Pancreas (tissue), 10 donors: ENCODE measurements around the gene TLCD2. TPM values are rescaled to one million over a fixed set of nuclear protein-coding genes. Genes with fewer than 3 reads are reported as not detected.

Experiments used
- ATAC-seq, 4 donors: fragments of 200-7000 bp; cut with Tn5 transposase; one replicate each; pipeline versions ENCODE4 v1.8.0 to v1.9.1; 2020; ENCODE audit warnings: mild to moderate bottlenecking in 4 of 4, moderate library complexity in 4 of 4
- DNase-seq, 6 donors: peaks; one replicate each; pipeline ENCODE4 v3.0.0-alpha.2; 2020
- FAIRE-seq: peaks from 2 replicates; lab custom pipeline; 2012; peaks lifted over from hg19 to GRCh38; lab: Jason Lieb, UNC
- H3K27ac ChIP-seq, 4 donors: fragments of 200-600 bp; sonication (generic); 1 replicate in 3 of 4; 2 replicates in 1 of 4; pipeline versions ENCODE4 v1.5.0 to v1.8.0; 2020
- H3K27me3 ChIP-seq, 4 donors: fragments of 200-600 bp; one replicate each; pipeline ENCODE4 v1.8.0; 2021
- H3K36me3 ChIP-seq, 3 donors: fragments of 200-600 bp; sonication (generic) in 1 of 3; one replicate each; pipeline versions ENCODE4 v1.5.0 to v1.8.0; 2020 to 2021
- H3K4me1 ChIP-seq, 3 donors: fragments of 200-600 bp; one replicate each; pipeline ENCODE4 v1.8.0; 2021
- H3K4me3 ChIP-seq, 4 donors: fragments of 200-600 bp; sonication (generic) in 2 of 4; one replicate each; pipeline versions ENCODE4 v1.5.0 to v1.8.0; 2020 to 2021
- H3K9me3 ChIP-seq, 4 donors: fragments of 200-600 bp; one replicate each; pipeline ENCODE4 v1.8.0; 2021
- WGBS, 2 donors: extraction: QIAGEN DNeasy Blood & Tissue Kit; methylation state at CpG; one replicate each; pipeline ENCODE4 v1.1.7; 2013; 5-methylcytosine and 5-hydroxymethylcytosine counted together
- intact Hi-C, 3 donors: fragments of 100-400 bp; cut with DNase I; formaldehyde crosslinking; loops; one replicate each; pipeline versions ENCODE4 v1.11.1 to v1.14.2; 2022
- polyA plus RNA-seq, 2 donors: library from polyadenylated mRNA; stranded (reverse); fragments of 200-250 nt; gene quantifications; one replicate each; pipeline ENCODE4 v1.2.3, GENCODE V29; 2013
- total RNA-seq, 6 donors: library from RNA; stranded (reverse); fragmentation: NEBNext Ultra II Directional in 4 of 6; extraction: Animal tissue kit (Norgen Biotek cat#: 25700) in 4 of 6; gene quantifications; one replicate each; pipeline versions ENCODE4 v1.2.1 to v1.2.4, GENCODE V29; 2021 to 2023
- TF ChIP-seq, protein P1 (sequence below), 4 donors: fragments of 200-600 bp; sonication (generic) in 3 of 4; IDR thresholded peaks; one replicate each; pipeline versions ENCODE4 v1.5.0 to v1.8.0; 2021; ENCODE audit warnings: antibody characterized with exemption in 4 of 4
- donor health status: healthy with polysubstance abuse.
- donor health status: DM: no; HTN: no; CAD: no; lungs with moderate emphysema.
- donor health status: DM: no; HTN: no; CAD: no.
- donor health status: control.
- donor health status: control.
- donor health status: Bipolar disorder and iron deficiency.
- donor health status: DM: yes; HTN: yes; CAD: no.
- donor health status: DM: no; HTN: no; CAD: no.
- donor health status: DM: no; HTN: no; CAD: no.
- donor health status: DM: yes; HTN: yes; CAD: no.

Gene TLCD2
- total and polyA plus RNA-seq, 8 donors = 0.56 to 2.8 (median 1.4) TPM

GRCh38 chr17:1732833-1733321 lies 22.7 kb upstream of the TLCD2 start:
- no peak for DNase-seq
- Histone ChIP-seq H3K4me3 (no peak overlapping the region), H3K4me1 (peaks cover 0 to 6% (median 0%) of the 10 kb centered on the region in 3 donors), H3K9me3 (no peaks in the 10 kb centered on the region), H3K27me3 (no peaks in the 10 kb centered on the region), H3K27ac (no peak overlapping the region), H3K36me3 (peaks cover 0 to 6% (median 0%) of the 10 kb centered on the region in 3 donors)
- ATAC-seq = no peak
- FAIRE-seq = no peak
- 82 to 89% methylated on average over 11 of the region's 11 CpGs for WGBS, 2 donors
- intact Hi-C loops = no loop called here
- TF ChIP-seq, protein P1, sequence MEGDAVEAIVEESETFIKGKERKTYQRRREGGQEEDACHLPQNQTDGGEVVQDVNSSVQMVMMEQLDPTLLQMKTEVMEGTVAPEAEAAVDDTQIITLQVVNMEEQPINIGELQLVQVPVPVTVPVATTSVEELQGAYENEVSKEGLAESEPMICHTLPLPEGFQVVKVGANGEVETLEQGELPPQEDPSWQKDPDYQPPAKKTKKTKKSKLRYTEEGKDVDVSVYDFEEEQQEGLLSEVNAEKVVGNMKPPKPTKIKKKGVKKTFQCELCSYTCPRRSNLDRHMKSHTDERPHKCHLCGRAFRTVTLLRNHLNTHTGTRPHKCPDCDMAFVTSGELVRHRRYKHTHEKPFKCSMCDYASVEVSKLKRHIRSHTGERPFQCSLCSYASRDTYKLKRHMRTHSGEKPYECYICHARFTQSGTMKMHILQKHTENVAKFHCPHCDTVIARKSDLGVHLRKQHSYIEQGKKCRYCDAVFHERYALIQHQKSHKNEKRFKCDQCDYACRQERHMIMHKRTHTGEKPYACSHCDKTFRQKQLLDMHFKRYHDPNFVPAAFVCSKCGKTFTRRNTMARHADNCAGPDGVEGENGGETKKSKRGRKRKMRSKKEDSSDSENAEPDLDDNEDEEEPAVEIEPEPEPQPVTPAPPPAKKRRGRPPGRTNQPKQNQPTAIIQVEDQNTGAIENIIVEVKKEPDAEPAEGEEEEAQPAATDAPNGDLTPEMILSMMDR (IDR thresholded peaks at IDR 0.05) = no peak

DNA sequence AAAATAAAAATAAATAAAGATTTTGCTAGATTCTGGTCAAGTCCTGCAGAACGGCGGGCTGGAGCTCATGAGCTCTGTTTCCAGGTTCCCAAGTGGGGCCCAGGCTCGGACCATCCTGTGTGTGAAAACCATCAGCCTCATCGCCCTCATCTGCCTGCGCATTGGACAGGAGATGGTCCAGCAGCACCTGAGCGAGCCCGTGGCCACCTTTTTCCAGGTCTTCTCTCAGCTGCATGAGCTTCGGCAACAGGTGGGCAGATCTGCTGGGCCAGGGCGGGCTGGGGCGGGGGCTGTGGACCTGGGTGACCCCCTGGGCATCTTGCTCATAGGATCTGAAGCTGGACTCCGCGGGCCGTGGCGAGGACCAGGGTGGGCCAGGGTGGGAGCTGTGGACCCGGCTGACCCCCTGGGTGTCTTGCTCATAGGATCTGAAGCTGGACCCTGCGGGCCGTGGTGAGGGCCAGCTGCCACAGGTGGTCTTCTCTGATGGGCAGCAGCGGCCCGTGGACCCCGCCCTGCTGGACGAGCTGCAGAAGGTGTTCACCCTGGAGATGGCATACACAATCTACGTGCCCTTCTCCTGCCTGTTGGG lies 22.2 kb upstream of the TLCD2 start:
- H3K27ac ChIP-seq = no peak overlapping the region
- no peak for ATAC-seq
- no peaks in the 10 kb centered on the region for H3K27me3 ChIP-seq
- FAIRE-seq = no peak
- TF ChIP-seq, protein P1 (IDR thresholded peaks at IDR 0.05) = no peak
- peak in 1 of 6 donors; percentile 61 for DNase-seq
- 90 to 92% methylated on average over 20 to 22 of the region's 22 CpGs for WGBS, 2 donors
- H3K36me3 ChIP-seq = peaks cover 0 to 3% (median 3%) of the 10 kb centered on the region in 3 donors
- intact Hi-C loops = no loop called here
- peaks cover 0 to 6% (median 0%) of the 10 kb centered on the region in 3 donors for H3K4me1 ChIP-seq
- no peak overlapping the region for H3K4me3 ChIP-seq
- no peaks in the 10 kb centered on the region for H3K9me3 ChIP-seq

GRCh38 chr17:1731194-1731506 lies 21.0 kb upstream of the TLCD2 start:
- no peak for ATAC-seq

GRCh38 chr17:1730326-1731193 lies 20.4 kb upstream of the TLCD2 start:
- no peak for FAIRE-seq
- Histone ChIP-seq H3K4me3 (no peak overlapping the region), H3K27ac (peak overlapping the region in 3 of 4 donors; percentile 34 to 53 (median 35)), H3K36me3 (peaks cover 0 to 3% (median 0%) of the 10 kb centered on the region in 3 donors), H3K4me1 (peaks cover 0 to 5% (median 0%) of the 10 kb centered on the region in 3 donors), H3K9me3 (no peaks in the 10 kb centered on the region), H3K27me3 (no peaks in the 10 kb centered on the region)
- DNase-seq = peak in 3 of 6 donors; percentile 47 to 82 (median 60)
- TF ChIP-seq, protein P1 (IDR thresholded peaks at IDR 0.05) = no peak
- WGBS, 2 donors = 86 to 87% methylated on average over 40 of the region's 40 CpGs
- peak in 3 of 4 donors; percentile 55 to 65 (median 59) for ATAC-seq
- intact Hi-C loops = no loop called here

More at GRCh38 chr17:1731194-1731506, 21.0 kb upstream of the TLCD2 start:
- 86 to 95% methylated on average over 10 of the region's 10 CpGs for WGBS, 2 donors
- no peaks in the 10 kb centered on the region for H3K27me3 ChIP-seq
- no peaks in the 10 kb centered on the region for H3K9me3 ChIP-seq
- intact Hi-C loops = no loop called here
- H3K4me3 ChIP-seq = no peak overlapping the region
- peak overlapping the region in 1 of 4 donors; percentile 53 for H3K27ac ChIP-seq
- FAIRE-seq = no peak
- TF ChIP-seq, protein P1 (IDR thresholded peaks at IDR 0.05) = no peak
- DNase-seq = no peak
- H3K4me1 ChIP-seq = peaks cover 0 to 2% (median 0%) of the 10 kb centered on the region in 3 donors
- peaks cover 0 to 3% (median 0%) of the 10 kb centered on the region in 3 donors for H3K36me3 ChIP-seq
